ENCODE results near the gene METTL8. TPM values are rescaled to one million over a fixed set of nuclear protein-coding genes. Genes with fewer than 3 reads are reported as not detected.

METTL8 gene
- polyA plus RNA-seq, 1 of the 3 experiments (the other 2 are of a cell fraction): 5.1 TPM

GRCh38 chr2:171470129-171470528, 36.3 kb upstream of the METTL8 start:
- Histone ChIP-seq H3K9me3 (no peaks in the 10 kb centered on the region), H3K79me2 (ENCODE audit: insufficient read depth) (no peaks in the 10 kb centered on the region), H2AFZ (ENCODE audit: low read depth) (no peak overlapping the region), H3K4me1 (ENCODE audit: control insufficient read depth in 1 of 2, insufficient read depth in 2 of 2, low read depth in 1 of 2, low read length in 1 of 2) (no peaks in the 10 kb centered on the region), H3K27me3 (ENCODE audit: insufficient read depth) (no peaks in the 10 kb centered on the region), H3K36me3 (replicated peaks in 1 of 2; ENCODE audit: control insufficient read depth in 1 of 2, insufficient read depth in 2 of 2, low read length in 1 of 2) (peaks cover 37 to 56% of the 10 kb centered on the region in 2 experiments), H3K9me2 (no peaks in the 10 kb centered on the region), H3F3A (replicated peaks; ENCODE audit: insufficient read depth) (no peaks in the 10 kb centered on the region), H3K9ac (no peak overlapping the region), H4K20me1 (ENCODE audit: insufficient read depth) (no peaks in the 10 kb centered on the region), H3K4me3 (ENCODE audit: low read depth in 2 of 2, low read length in 1 of 2) (no peak overlapping the region), H3K4me2 (no peak overlapping the region), H3K27ac (ENCODE audit: low read depth in 2 of 2, low read length in 1 of 2) (no peak overlapping the region)
- POLR2A ChIA-PET: no interaction called here
- no peak for DNase-seq
- TF ChIP-seq USF1 (IDR thresholded peaks at IDR 0.05; ENCODE audit: borderline replicate concordance, low read depth) (no peak), TCF12 (IDR thresholded peaks at IDR 0.05) (no peak), POLR2AphosphoS5 (IDR thresholded peaks at IDR 0.05; ENCODE audit: low read depth, low read length) (no peak), EZH2phosphoT487 (IDR thresholded peaks at IDR 0.05; ENCODE audit: borderline replicate concordance, low read depth) (no peak), FOSL2 (IDR thresholded peaks at IDR 0.05; ENCODE audit: borderline replicate concordance, low read depth) (no peak), MEF2A (IDR thresholded peaks at IDR 0.05; ENCODE audit: borderline replicate concordance, low read depth) (no peak), FOXM1 (IDR thresholded peaks at IDR 0.05; ENCODE audit: low read depth) (no peak), SMC3 (IDR thresholded peaks at IDR 0.05; ENCODE audit: low read depth, low read length) (no peak), TEAD4 (IDR thresholded peaks at IDR 0.05; ENCODE audit: borderline replicate concordance, insufficient read depth) (no peak), SIN3A (IDR thresholded peaks at IDR 0.05; ENCODE audit: borderline replicate concordance, low read depth, low read length) (no peak), EP300 (IDR thresholded peaks at IDR 0.05; ENCODE audit: borderline replicate concordance in 1 of 2, low read depth in 1 of 2, low read length in 1 of 2) (no peak), JUND (IDR thresholded peaks at IDR 0.05) (no peak), PBX3 (IDR thresholded peaks at IDR 0.05) (no peak), RAD21 (IDR thresholded peaks at IDR 0.05; ENCODE audit: low read length) (no peak), YY1 (IDR thresholded peaks at IDR 0.05; ENCODE audit: low read depth) (no peak)
- TF ChIP-seq, protein P1, sequence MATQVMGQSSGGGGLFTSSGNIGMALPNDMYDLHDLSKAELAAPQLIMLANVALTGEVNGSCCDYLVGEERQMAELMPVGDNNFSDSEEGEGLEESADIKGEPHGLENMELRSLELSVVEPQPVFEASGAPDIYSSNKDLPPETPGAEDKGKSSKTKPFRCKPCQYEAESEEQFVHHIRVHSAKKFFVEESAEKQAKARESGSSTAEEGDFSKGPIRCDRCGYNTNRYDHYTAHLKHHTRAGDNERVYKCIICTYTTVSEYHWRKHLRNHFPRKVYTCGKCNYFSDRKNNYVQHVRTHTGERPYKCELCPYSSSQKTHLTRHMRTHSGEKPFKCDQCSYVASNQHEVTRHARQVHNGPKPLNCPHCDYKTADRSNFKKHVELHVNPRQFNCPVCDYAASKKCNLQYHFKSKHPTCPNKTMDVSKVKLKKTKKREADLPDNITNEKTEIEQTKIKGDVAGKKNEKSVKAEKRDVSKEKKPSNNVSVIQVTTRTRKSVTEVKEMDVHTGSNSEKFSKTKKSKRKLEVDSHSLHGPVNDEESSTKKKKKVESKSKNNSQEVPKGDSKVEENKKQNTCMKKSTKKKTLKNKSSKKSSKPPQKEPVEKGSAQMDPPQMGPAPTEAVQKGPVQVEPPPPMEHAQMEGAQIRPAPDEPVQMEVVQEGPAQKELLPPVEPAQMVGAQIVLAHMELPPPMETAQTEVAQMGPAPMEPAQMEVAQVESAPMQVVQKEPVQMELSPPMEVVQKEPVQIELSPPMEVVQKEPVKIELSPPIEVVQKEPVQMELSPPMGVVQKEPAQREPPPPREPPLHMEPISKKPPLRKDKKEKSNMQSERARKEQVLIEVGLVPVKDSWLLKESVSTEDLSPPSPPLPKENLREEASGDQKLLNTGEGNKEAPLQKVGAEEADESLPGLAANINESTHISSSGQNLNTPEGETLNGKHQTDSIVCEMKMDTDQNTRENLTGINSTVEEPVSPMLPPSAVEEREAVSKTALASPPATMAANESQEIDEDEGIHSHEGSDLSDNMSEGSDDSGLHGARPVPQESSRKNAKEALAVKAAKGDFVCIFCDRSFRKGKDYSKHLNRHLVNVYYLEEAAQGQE (IDR thresholded peaks at IDR 0.05; ENCODE audit: low read depth, low read length): no peak
- CTCF ChIA-PET: no interaction called here
- WGBS (ENCODE audit: low lambda C conversion rate): 91% methylated on average over 5 of the region's 5 CpGs
